LNCaP clone FGC (cell line): ENCODE results near the gene GPR31.

Experiments
- DNase-seq: peaks from one replicate; pipeline ENCODE4 v3.0.0-alpha.2; 2011; ENCODE audit warnings: low read depth
- H3K4me3 ChIP-seq: 2 replicates; pipeline ENCODE4 v1.5.1; 2011; ENCODE audit warnings: mild to moderate bottlenecking, low read depth, low read length, control low read depth
- TF ChIP-seq, protein P1 (sequence below): IDR thresholded peaks from 2 replicates; pipeline ENCODE4 v1.5.1; 2012; ENCODE audit warnings: mild to moderate bottlenecking; ENCODE audit not compliant: control insufficient read depth, insufficient read depth; ENCODE audit errors: extremely low read depth

GPR31 gene

GRCh38 chr6:167136376-167136775 is 21.4 kb downstream of the GPR31 start:
- DNase-seq, result no peak
- H3K4me3 ChIP-seq, result no peak overlapping the region
- TF ChIP-seq, protein P1, sequence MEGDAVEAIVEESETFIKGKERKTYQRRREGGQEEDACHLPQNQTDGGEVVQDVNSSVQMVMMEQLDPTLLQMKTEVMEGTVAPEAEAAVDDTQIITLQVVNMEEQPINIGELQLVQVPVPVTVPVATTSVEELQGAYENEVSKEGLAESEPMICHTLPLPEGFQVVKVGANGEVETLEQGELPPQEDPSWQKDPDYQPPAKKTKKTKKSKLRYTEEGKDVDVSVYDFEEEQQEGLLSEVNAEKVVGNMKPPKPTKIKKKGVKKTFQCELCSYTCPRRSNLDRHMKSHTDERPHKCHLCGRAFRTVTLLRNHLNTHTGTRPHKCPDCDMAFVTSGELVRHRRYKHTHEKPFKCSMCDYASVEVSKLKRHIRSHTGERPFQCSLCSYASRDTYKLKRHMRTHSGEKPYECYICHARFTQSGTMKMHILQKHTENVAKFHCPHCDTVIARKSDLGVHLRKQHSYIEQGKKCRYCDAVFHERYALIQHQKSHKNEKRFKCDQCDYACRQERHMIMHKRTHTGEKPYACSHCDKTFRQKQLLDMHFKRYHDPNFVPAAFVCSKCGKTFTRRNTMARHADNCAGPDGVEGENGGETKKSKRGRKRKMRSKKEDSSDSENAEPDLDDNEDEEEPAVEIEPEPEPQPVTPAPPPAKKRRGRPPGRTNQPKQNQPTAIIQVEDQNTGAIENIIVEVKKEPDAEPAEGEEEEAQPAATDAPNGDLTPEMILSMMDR, result no peak

GRCh38 chr6:167134448-167135328 is 23.1 kb downstream of the GPR31 start:
- DNase-seq, result no peak
- TF ChIP-seq, protein P1, result no peak
- no peak overlapping the region for H3K4me3 ChIP-seq

DNA sequence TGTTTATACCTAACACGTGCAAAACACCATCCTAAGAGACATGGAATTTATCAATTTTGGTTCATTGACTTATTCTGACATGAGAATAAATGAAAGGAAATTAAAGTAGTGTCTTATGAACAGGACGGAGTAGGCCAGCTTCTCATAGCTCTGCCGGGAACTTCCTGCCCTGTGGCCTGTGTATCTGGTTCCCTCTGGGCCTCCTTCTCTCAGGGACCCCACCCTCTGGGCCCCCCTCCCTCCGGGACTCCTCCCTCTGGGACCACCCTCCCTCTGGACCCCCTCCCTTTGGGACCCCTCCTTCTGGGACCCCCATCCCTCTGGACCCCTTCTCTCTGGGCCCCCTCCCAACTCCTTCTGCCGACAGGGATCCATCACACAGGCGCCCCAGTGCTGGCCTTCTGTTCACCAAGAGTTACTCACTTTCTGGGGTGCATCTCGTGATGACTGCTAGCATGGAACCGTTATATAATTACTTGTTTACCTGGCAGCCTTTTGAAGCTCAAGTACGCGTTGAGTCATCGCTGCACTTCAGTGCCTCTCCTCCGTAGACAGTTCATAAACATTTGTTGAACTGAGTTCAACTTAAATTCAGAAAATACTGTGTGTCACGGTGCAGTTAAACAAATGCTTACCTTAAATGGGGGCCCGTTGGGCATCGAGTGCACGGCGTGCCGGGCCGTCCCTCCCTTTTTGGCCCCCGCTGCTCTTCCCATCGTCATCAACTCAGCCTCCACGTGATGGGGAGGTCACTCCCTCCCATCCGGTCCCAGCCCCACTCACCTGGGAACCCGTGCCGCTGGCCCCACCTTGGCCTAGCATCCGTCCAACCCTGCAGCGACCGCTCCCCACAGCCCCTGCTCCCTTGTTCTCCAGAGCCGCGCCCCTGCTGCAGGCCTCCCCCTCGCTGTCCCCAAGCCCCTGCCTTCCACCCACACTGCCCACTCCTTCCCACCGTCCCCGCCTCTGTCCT is 26.8 kb downstream of the GPR31 start:
- TF ChIP-seq, protein P1, result no peak
- H3K4me3 ChIP-seq, result no peak overlapping the region
- DNase-seq, result no peak

DNA sequence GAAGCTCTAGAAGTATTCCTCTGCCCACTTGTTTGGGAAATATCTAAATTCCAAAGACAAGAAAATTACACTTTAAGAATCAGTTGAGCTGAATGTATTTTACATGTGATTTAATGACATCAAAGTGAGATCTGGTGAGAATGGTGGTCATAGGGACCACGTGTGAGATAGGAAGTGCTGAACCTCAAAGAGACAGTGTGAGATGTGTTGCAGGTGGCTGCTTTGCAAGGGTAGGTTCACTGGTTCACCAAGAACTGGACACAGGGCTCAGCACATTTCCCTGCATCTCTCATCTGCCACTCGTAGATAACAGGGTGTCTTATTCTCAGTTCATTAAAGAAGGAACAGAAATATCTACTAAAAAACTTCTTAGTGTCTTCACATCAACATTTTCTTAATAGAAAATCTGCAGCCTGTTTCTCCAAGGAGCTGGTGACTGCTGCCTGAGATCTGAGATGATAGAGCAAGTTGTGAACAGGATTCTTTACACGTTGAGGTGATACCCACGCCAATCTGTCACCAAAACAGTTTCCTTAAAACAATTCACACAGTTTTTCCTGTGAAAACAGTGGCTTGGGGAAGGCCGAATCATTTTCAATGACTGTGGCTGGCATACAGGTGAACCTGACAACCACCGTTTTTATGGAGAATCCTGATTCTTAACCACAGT is 27.6 kb downstream of the GPR31 start:
- TF ChIP-seq, protein P1, result no peak
- no peak for DNase-seq
- H3K4me3 ChIP-seq, result no peak overlapping the region

- TF ChIP-seq, protein P1, result no peak
- DNase-seq, result no peak
- no peak overlapping the region for H3K4me3 ChIP-seq
Measured at GRCh38 chr6:167129562-167129961, 28.2 kb downstream of the GPR31 start.

DNA sequence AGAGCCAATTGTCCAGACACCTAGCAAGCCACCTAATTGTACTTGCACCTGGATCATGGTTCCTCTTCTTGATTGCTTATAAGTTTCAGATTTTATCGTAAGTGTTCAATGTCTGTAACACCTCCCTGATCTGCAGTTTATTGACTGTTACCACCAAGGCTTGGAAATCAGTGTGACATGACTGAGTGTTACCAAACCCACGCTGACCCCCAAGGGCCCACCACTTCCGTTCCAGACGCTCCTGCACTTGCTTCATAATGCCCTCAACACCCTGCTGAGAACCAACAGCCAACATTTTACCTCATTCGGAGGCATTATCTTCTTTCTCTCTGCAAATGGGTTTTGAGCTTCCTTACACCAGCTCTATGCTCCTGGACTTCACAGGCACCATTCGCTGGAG is 28.6 kb downstream of the GPR31 start:
- DNase-seq, result no peak
- H3K4me3 ChIP-seq, result no peak overlapping the region

More for the DNA sequence above, 28.6 kb downstream of the GPR31 start:
- TF ChIP-seq, protein P1, result no peak
